ENCODE results near the gene ETV5.

DNA sequence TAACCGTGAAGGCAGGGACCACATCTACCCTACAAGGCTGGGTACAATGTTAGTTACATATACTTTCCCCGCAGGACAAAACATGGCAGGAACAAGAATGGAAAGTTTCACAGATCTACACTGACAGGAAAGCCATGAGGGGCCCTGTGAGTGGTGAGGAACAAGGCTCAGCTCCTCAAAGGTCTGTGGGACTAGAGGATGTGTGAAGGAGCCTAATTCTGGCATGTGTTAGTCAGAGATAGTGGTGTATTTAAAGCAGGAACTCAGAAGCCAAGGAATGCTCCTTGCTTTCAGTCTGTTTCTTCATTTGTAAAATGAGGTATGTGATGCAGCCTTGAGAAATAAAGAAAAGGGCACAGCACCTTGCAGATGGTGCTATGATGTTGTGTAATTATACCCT, 25.1 kb downstream of the ETV5 start:
- TF ChIP-seq, protein P1, sequence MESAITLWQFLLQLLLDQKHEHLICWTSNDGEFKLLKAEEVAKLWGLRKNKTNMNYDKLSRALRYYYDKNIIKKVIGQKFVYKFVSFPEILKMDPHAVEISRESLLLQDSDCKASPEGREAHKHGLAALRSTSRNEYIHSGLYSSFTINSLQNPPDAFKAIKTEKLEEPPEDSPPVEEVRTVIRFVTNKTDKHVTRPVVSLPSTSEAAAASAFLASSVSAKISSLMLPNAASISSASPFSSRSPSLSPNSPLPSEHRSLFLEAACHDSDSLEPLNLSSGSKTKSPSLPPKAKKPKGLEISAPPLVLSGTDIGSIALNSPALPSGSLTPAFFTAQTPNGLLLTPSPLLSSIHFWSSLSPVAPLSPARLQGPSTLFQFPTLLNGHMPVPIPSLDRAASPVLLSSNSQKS (CRISPR knock-in tag; IDR thresholded peaks at IDR 0.05), result no peak
- TF ChIP-seq PTTG1 (tag; IDR thresholded peaks at IDR 0.05; ENCODE audit: low read depth) (no peak), CREM (IDR thresholded peaks at IDR 0.05; ENCODE audit: low read depth) (no peak), EP300 (IDR thresholded peaks at IDR 0.05; ENCODE audit: low read length) (no peak), SRF (CRISPR knock-in tag; IDR thresholded peaks at IDR 0.05) (no peak), HNRNPUL1 (IDR thresholded peaks at IDR 0.05; ENCODE audit: low read length) (no peak), POLR2A (conservative IDR thresholded peaks at IDR 0.05) (no peak)
- TF ChIP-seq, protein P2, sequence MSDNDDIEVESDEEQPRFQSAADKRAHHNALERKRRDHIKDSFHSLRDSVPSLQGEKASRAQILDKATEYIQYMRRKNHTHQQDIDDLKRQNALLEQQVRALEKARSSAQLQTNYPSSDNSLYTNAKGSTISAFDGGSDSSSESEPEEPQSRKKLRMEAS (CRISPR knock-in tag; IDR thresholded peaks at IDR 0.05), result no peak

Data from K562 (cell line).